Right lobe of liver (tissue), 6 donors: ENCODE results near the gene BPIFB3. TPM values are rescaled to one million over a fixed set of nuclear protein-coding genes. Genes with fewer than 3 reads are reported as not detected.

Experiments used
- ATAC-seq, 4 donors: fragments of 200-7000 bp; cut with Tn5 transposase; one replicate each; pipeline ENCODE4 v1.9.1; 2020; ENCODE audit warnings: mild to moderate bottlenecking in 4 of 4, moderate library complexity in 4 of 4
- DNase-seq, 3 donors: peaks; one replicate each; pipeline ENCODE4 v3.0.0-alpha.2; 2020
- H3K27ac ChIP-seq, 3 donors: fragments of 200-600 bp; one replicate each; pipeline ENCODE4 v1.8.0; 2022
- H3K27me3 ChIP-seq, 2 donors: fragments of 200-600 bp; one replicate each; pipeline ENCODE4 v1.8.0; 2022
- H3K36me3 ChIP-seq, 4 donors: fragments of 200-600 bp; sonication (generic) in 1 of 4; one replicate each; pipeline versions ENCODE4 v1.5.1 to v1.8.0; 2017 to 2022; ENCODE audit warnings: control low read depth in 1 of 4
- H3K4me1 ChIP-seq, 4 donors: fragments of 200-600 bp; sonication (generic) in 1 of 4; one replicate each; pipeline versions ENCODE4 v1.5.1 to v1.8.0; 2017 to 2022; ENCODE audit warnings: control low read depth in 1 of 4
- H3K4me3 ChIP-seq, 3 donors: fragments of 200-600 bp; one replicate each; pipeline ENCODE4 v1.8.0; 2022
- H3K9me3 ChIP-seq, 4 donors: fragments of 200-600 bp; sonication (generic) in 1 of 4; one replicate each; pipeline versions ENCODE4 v1.5.1 to v1.8.0; 2017 to 2022; ENCODE audit warnings: control low read depth in 1 of 4
- CTCF ChIP-seq, 4 donors: fragments of 200-600 bp in 3 of 4; fragments of 450-650 bp in 1 of 4; IDR thresholded peaks; one replicate each; pipeline versions ENCODE4 v1.5.1 to v1.8.0; 2016 to 2022; ENCODE audit warnings: antibody characterized with exemption in 4 of 4, mild to moderate bottlenecking in 2 of 4
- POLR2A ChIP-seq: fragments of 450-650 bp; IDR thresholded peaks from one replicate; pipeline ENCODE4 v1.6.1; 2017; ENCODE audit warnings: antibody characterized with exemption, mild to moderate bottlenecking
- WGBS: methylation state at CpG from one replicate; pipeline ENCODE4 v1.1.6; 2018; ENCODE audit warnings: low coverage, low lambda C conversion rate; ENCODE audit not compliant: insufficient coverage; ENCODE audit errors: missing lambda C conversion rate; 5-methylcytosine and 5-hydroxymethylcytosine counted together
- intact Hi-C, 2 donors: fragments of 100-400 bp; cut with DNase I; formaldehyde crosslinking; loops; one replicate each; pipeline versions ENCODE4 v1.11.2 to v1.14.1; 2022
- total RNA-seq, 6 experiments: library from RNA; depleted of rRNA in 2 of 6; stranded (reverse); fragments of >200 nt in 2 of 6; fragmentation: NEBNext Ultra II Directional in 3 of 6; extraction: Animal tissue kit (Norgen Biotek cat#: 25700) in 3 of 6; gene quantifications; one replicate each; pipeline versions ENCODE4 v1.1.0 to v1.2.4, GENCODE V29; 2016 to 2023
- donor health status: DM: no; HTN: yes; CAD: no.
- donor health status: DM: no; HTN: no; CAD: no.
- donor health status: DM: no; HTN: no; CAD: no.
- donor health status: DM: no; HTN: yes; CAD: no.
- donor health status: DM: no; HTN: yes; CAD: no.

Gene BPIFB3
- total RNA-seq, 6 experiments from 2014 or later: not detected

GRCh38 chr20:33023439-33024242, 30.1 kb upstream of the BPIFB3 start:
- WGBS: 52% methylated on average over 4 of the region's 6 CpGs
- ATAC-seq (no peak), DNase-seq (peak in 1 of 3 donors; percentile 31)
- H3K4me3 ChIP-seq: no peak overlapping the region
- no peaks in the 10 kb centered on the region for H3K27me3 ChIP-seq
- TF ChIP-seq CTCF (IDR thresholded peaks at IDR 0.05) (no peak), POLR2A (no peak)
- no peaks in the 10 kb centered on the region for H3K4me1 ChIP-seq
- no peaks in the 10 kb centered on the region for H3K9me3 ChIP-seq
- no peak overlapping the region for H3K27ac ChIP-seq
- intact Hi-C loops: no loop called here
- no peaks in the 10 kb centered on the region for H3K36me3 ChIP-seq

GRCh38 chr20:33024243-33024560, 29.5 kb upstream of the BPIFB3 start:
- Histone ChIP-seq H3K4me3 (no peak overlapping the region), H3K4me1 (no peaks in the 10 kb centered on the region), H3K27me3 (no peaks in the 10 kb centered on the region), H3K9me3 (no peaks in the 10 kb centered on the region), H3K27ac (no peak overlapping the region), H3K36me3 (no peaks in the 10 kb centered on the region)
- WGBS: 13% methylated on average over 1 of the region's 1 CpG
- DNase-seq (no peak), ATAC-seq (no peak)
- no peak for TF ChIP-seq CTCF (IDR thresholded peaks at IDR 0.05)
- no peak for TF ChIP-seq POLR2A
- intact Hi-C loops: no loop called here

- H3K27ac ChIP-seq: no peak overlapping the region
- no peaks in the 10 kb centered on the region for H3K4me1 ChIP-seq
- peak in 1 of 3 donors; percentile 1 for DNase-seq
- TF ChIP-seq POLR2A (no peak), CTCF (IDR thresholded peaks at IDR 0.05) (no peak)
- no peaks in the 10 kb centered on the region for H3K36me3 ChIP-seq
- H3K27me3 ChIP-seq: no peaks in the 10 kb centered on the region
- no peak overlapping the region for H3K4me3 ChIP-seq
- intact Hi-C loops: no loop called here
- WGBS: 51% methylated on average over 4 of the region's 5 CpGs
- ATAC-seq: no peak
- no peaks in the 10 kb centered on the region for H3K9me3 ChIP-seq
Measured at GRCh38 chr20:33024609-33025317, 28.9 kb upstream of the BPIFB3 start.

- intact Hi-C loops: no loop called here
- H3K27me3 ChIP-seq: no peaks in the 10 kb centered on the region
- DNase-seq (no peak), ATAC-seq (no peak)
- no peak overlapping the region for H3K27ac ChIP-seq
- TF ChIP-seq CTCF (IDR thresholded peaks at IDR 0.05) (no peak), POLR2A (no peak)
- no peaks in the 10 kb centered on the region for H3K9me3 ChIP-seq
- H3K4me3 ChIP-seq: no peak overlapping the region
- H3K4me1 ChIP-seq: no peaks in the 10 kb centered on the region
- no peaks in the 10 kb centered on the region for H3K36me3 ChIP-seq
- WGBS: 73% methylated on average over 9 of the region's 9 CpGs
Measured at GRCh38 chr20:33025318-33025876, 28.3 kb upstream of the BPIFB3 start.
